ENCODE data around the gene LACRT. TPM values are rescaled to one million over a fixed set of nuclear protein-coding genes. Genes with fewer than 3 reads are reported as not detected.

Gene LACRT
- total and polyA plus RNA-seq, 2 of the 13 experiments (the other 11 are each of a cell fraction or from before 2014, with no cell fraction given): not detected

DNA sequence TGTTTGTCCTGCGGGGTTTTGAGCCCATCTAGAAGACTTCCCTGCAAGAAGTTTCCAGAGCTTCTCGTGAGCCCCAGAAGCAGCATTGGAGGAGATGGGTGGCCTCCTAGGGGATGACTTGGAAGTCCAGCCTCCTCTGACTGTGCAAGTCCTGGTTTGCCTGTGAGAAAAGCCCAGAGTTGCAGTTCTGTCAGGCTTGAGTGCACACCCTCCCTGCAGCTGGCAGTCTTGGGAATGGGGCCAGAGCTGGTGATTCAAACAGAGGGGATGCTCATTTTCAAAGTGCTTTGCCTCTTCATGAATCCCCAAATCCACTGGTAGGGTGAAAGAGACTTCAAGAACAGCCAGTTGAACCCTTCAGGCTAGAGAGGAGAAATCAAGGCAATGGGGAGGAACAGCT lies 42.4 kb downstream of the LACRT start:
- H3K36me3 ChIP-seq (replicated peaks in 1 of 2; ENCODE audit: control insufficient read depth in 1 of 2, insufficient read depth in 2 of 2, low read length in 2 of 2): no peaks in the 10 kb centered on the region
- FAIRE-seq (no peak), DNase-seq (ENCODE audit: low spot score) (no peak), ATAC-seq (no peak)
- no peak overlapping the region for H2AFZ ChIP-seq (ENCODE audit: low read length)
- H3K4me3 ChIP-seq (replicated peaks in 1 of 3; ENCODE audit: insufficient read depth in 1 of 3, low read depth in 2 of 3, low read length in 3 of 3): no peak overlapping the region
- no peak overlapping the region for H3K9ac ChIP-seq (ENCODE audit: insufficient read depth, low read depth, low read length)
- 0% methylated on average over 1 of the region's 2 CpGs for WGBS (ENCODE audit: low lambda C conversion rate)
- H4K20me1 ChIP-seq (ENCODE audit: insufficient read depth, low read length): no peaks in the 10 kb centered on the region
- intact Hi-C loops (cut with micrococcal nuclease; ENCODE audit: unreplicated experiment): no loop called here
- ChIA-PET CTCF (ENCODE audit: low intra/inter-chr PET ratio, low total read pairs) (no interaction called here), POLR2A (no interaction called here)
- in situ Hi-C loops (cut with HindIII; ENCODE audit: extremely low pct_ligation_motif_present, low pct_unique_long_range_greater_than_20kb): no loop called here
- H3K27me3 ChIP-seq (ENCODE audit: control insufficient read depth in 1 of 2, insufficient read depth in 2 of 2, low read length in 2 of 2): peaks cover 4 to 61% of the 10 kb centered on the region in 2 experiments
- no peaks in the 10 kb centered on the region for H3K79me2 ChIP-seq (ENCODE audit: insufficient read depth, low read length)
- no peak overlapping the region for H3K4me2 ChIP-seq (ENCODE audit: low read depth, low read length)
- no TSS peak for BruUV-seq (replicated peaks)
- no peak overlapping the region for H3K27ac ChIP-seq (ENCODE audit: extremely low read length, insufficient read depth, low read length)
- no peaks in the 10 kb centered on the region for H3K9me3 ChIP-seq (ENCODE audit: low read length)
- TF ChIP-seq, protein P1, sequence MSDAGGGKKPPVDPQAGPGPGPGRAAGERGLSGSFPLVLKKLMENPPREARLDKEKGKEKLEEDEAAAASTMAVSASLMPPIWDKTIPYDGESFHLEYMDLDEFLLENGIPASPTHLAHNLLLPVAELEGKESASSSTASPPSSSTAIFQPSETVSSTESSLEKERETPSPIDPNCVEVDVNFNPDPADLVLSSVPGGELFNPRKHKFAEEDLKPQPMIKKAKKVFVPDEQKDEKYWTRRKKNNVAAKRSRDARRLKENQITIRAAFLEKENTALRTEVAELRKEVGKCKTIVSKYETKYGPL (CRISPR knock-in tag; IDR thresholded peaks at IDR 0.05): no peak
- TF ChIP-seq ZBTB42 (CRISPR knock-in tag; IDR thresholded peaks at IDR 0.05): no peak
- TF ChIP-seq, protein P2, sequence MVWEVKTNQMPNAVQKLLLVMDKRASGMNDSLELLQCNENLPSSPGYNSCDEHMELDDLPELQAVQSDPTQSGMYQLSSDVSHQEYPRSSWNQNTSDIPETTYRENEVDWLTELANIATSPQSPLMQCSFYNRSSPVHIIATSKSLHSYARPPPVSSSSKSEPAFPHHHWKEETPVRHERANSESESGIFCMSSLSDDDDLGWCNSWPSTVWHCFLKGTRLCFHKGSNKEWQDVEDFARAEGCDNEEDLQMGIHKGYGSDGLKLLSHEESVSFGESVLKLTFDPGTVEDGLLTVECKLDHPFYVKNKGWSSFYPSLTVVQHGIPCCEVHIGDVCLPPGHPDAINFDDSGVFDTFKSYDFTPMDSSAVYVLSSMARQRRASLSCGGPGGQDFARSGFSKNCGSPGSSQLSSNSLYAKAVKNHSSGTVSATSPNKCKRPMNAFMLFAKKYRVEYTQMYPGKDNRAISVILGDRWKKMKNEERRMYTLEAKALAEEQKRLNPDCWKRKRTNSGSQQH (CRISPR knock-in tag; IDR thresholded peaks at IDR 0.05; ENCODE audit: low read depth): no peak
- TF ChIP-seq, protein P3, sequence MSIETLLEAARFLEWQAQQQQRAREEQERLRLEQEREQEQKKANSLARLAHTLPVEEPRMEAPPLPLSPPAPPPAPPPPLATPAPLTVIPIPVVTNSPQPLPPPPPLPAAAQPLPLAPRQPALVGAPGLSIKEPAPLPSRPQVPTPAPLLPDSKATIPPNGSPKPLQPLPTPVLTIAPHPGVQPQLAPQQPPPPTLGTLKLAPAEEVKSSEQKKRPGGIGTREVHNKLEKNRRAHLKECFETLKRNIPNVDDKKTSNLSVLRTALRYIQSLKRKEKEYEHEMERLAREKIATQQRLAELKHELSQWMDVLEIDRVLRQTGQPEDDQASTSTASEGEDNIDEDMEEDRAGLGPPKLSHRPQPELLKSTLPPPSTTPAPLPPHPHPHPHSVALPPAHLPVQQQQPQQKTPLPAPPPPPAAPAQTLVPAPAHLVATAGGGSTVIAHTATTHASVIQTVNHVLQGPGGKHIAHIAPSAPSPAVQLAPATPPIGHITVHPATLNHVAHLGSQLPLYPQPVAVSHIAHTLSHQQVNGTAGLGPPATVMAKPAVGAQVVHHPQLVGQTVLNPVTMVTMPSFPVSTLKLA (IDR thresholded peaks at IDR 0.05): no peak
- no peak for TF ChIP-seq ATAD3A (CRISPR knock-in tag; IDR thresholded peaks at IDR 0.05)
- no peak for TF ChIP-seq ZKSCAN5 (CRISPR knock-in tag; IDR thresholded peaks at IDR 0.05)
- no peak for TF ChIP-seq ZNF713 (CRISPR knock-in tag; IDR thresholded peaks at IDR 0.05)
- no peak for TF ChIP-seq ZNF430 (CRISPR knock-in tag; IDR thresholded peaks at IDR 0.05)
- TF ChIP-seq CBFB (CRISPR knock-in tag; IDR thresholded peaks at IDR 0.05): no peak
- TF ChIP-seq, protein P4, sequence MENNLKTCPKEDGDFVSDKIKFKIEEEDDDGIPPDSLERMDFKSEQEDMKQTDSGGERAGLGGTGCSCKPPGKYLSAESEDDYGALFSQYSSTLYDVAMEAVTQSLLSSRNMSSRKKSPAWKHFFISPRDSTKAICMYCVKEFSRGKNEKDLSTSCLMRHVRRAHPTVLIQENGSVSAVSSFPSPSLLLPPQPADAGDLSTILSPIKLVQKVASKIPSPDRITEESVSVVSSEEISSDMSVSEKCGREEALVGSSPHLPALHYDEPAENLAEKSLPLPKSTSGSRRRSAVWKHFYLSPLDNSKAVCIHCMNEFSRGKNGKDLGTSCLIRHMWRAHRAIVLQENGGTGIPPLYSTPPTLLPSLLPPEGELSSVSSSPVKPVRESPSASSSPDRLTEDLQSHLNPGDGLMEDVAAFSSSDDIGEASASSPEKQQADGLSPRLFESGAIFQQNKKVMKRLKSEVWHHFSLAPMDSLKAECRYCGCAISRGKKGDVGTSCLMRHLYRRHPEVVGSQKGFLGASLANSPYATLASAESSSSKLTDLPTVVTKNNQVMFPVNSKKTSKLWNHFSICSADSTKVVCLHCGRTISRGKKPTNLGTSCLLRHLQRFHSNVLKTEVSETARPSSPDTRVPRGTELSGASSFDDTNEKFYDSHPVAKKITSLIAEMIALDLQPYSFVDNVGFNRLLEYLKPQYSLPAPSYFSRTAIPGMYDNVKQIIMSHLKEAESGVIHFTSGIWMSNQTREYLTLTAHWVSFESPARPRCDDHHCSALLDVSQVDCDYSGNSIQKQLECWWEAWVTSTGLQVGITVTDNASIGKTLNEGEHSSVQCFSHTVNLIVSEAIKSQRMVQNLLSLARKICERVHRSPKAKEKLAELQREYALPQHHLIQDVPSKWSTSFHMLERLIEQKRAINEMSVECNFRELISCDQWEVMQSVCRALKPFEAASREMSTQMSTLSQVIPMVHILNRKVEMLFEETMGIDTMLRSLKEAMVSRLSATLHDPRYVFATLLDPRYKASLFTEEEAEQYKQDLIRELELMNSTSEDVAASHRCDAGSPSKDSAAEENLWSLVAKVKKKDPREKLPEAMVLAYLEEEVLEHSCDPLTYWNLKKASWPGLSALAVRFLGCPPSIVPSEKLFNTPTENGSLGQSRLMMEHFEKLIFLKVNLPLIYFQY (CRISPR knock-in tag; IDR thresholded peaks at IDR 0.05; ENCODE audit: borderline replicate concordance): no peak
- no peak for TF ChIP-seq ARHGAP35 (CRISPR knock-in tag; IDR thresholded peaks at IDR 0.05; ENCODE audit: borderline replicate concordance)
- TF ChIP-seq XRCC5 (optimal IDR thresholded peaks at IDR 0.05; ENCODE audit: low read length): no peak
- H3K4me1 ChIP-seq (ENCODE audit: insufficient read depth, low read length): peaks cover 9% of the 10 kb centered on the region
